Measurements from ENCODE around the gene NPAS3.

DNA sequence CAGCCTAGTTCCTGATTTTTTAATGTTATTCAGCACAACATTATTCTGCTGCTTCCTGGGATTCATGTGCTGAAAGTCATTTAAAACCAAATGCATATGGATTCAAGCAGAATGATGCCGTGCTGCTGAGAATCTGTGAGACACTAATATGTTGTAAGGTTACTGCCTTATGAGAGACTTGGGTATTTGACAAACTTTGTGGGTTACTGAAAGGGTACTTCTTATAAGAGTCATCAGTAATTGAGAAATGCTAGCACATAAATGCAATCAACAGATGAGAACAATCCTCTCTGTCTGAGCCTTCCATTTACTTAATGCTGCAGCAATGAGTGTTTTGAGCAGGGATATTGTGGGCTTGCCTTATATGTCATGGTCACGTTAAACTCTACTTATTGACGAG is 175.7 kb downstream of the NPAS3 start:
- TF ChIP-seq, protein P1, sequence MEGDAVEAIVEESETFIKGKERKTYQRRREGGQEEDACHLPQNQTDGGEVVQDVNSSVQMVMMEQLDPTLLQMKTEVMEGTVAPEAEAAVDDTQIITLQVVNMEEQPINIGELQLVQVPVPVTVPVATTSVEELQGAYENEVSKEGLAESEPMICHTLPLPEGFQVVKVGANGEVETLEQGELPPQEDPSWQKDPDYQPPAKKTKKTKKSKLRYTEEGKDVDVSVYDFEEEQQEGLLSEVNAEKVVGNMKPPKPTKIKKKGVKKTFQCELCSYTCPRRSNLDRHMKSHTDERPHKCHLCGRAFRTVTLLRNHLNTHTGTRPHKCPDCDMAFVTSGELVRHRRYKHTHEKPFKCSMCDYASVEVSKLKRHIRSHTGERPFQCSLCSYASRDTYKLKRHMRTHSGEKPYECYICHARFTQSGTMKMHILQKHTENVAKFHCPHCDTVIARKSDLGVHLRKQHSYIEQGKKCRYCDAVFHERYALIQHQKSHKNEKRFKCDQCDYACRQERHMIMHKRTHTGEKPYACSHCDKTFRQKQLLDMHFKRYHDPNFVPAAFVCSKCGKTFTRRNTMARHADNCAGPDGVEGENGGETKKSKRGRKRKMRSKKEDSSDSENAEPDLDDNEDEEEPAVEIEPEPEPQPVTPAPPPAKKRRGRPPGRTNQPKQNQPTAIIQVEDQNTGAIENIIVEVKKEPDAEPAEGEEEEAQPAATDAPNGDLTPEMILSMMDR (IDR thresholded peaks at IDR 0.05), result no peak
- TF ChIP-seq POLR2A (IDR thresholded peaks at IDR 0.05), result no peak
